RPMI8226 (cell line): ENCODE measurements around the gene PLA2G12B.
"Not testable (repeated sequence)": the region's sequence is repeated elsewhere in the genome, so short reads cannot be mapped to it uniquely, and the experiment has no call there.

Experiments
- DNase-seq: peaks from one replicate; pipeline ENCODE4 v3.0.0-alpha.2; 2015

PLA2G12B gene

GRCh38 chr10:72932259-72933015, 22.2 kb downstream of the PLA2G12B start:
- DNase-seq: no peak

- no peak for DNase-seq
Measured at GRCh38 chr10:72930276-72930675, 24.3 kb downstream of the PLA2G12B start.

DNA sequence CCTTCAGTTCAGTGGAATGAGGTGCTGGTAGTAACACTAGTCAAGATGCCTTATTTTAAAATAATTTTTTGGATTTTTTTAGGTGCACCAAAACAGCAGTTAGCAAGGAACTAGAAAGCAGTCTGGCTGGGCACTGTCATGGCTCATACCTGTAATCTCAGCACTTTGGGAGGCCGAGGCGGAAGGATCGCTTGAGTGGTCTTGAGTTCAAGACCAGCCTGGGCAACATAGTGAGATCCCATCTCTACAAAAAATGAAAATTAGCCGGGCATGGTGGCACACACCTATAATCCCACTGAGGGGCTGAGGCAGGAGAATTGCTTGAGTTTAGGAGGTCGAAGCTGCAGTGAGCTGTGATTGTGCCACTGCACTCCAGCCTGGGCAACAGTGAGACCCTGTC, 25.8 kb downstream of the PLA2G12B start:
- no peak for DNase-seq

GRCh38 chr10:72927485-72927884, 27.1 kb downstream of the PLA2G12B start:
- no peak for DNase-seq

- no peak for DNase-seq
Measured at GRCh38 chr10:72925951-72926465, 28.6 kb downstream of the PLA2G12B start.

GRCh38 chr10:72924351-72924750, 30.3 kb downstream of the PLA2G12B start:
- no peak for DNase-seq

DNA sequence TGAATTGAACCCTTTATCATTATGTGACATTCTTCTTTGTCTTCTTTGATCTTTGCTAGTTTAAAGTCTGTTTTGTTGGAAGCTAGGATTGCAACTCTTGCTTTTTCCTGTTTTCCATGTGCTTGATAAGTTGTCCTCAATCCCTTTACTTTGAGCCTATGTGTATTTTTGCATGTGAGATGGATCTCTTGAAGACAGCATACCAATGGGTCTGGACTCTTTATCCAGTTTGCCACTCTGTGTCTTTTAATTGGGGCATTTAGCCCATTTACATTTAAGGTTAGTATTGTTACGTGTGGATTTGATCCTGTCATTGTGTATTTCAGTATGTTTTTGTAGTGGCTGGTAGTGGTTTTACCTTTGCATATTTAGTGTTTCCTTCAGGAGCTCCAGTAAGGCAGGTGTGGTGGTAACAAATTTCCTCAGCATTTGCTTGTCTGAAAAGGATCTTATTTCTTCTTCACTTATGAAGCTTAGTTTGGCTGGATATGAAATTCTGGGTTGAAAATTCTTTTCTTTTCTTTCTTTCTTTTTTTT, 33.4 kb downstream of the PLA2G12B start:
- DNase-seq: not testable (repeated sequence)

GRCh38 chr10:72918352-72918751, 36.3 kb downstream of the PLA2G12B start:
- no peak for DNase-seq

GRCh38 chr10:72917803-72918332, 36.7 kb downstream of the PLA2G12B start:
- DNase-seq: not testable (repeated sequence)

GRCh38 chr10:72917201-72917600, 37.4 kb downstream of the PLA2G12B start:
- DNase-seq: not testable (repeated sequence)

DNA sequence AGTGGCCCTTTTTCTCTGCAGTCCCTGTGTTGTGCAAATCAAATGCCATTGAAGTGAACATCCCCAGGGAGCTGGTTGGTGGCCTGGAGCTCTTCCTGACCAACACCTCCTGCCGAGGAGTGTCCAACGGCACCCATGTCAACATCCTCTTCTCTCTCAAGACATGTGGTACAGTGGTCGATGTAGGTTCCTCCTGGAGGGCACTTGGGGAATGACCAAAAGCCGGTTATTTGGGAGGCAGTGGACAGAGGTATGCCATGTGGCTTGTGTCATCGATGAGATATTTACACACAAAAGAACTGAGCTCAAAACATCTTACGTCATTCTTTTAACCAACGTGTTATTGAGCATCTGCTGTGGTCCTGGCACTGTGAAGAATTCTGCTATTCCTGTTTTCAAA, 41.3 kb downstream of the PLA2G12B start:
- no peak for DNase-seq

DNA sequence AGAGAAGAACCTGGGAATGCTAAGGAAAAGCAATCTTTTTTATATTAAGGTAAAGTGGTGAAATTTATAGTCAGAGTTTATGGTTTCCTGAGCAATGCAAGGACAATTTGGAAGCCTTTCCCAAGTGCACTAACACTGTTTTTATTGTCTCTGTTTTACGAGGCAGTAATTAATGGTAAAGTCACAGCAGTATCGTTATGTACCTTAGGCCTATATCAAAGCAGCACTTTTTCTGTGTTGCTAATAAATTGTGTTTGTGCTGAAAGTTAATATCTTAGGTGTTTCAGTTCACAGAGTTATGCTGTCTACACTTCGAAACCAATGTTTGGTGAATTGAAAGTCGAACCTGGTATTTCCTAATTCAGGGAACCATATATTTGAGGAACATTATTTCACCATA, 41.9 kb downstream of the PLA2G12B start:
- no peak for DNase-seq

GRCh38 chr10:72911758-72912157, 42.8 kb downstream of the PLA2G12B start:
- DNase-seq: no peak

- DNase-seq: no peak
Measured at GRCh38 chr10:72910705-72911104, 43.9 kb downstream of the PLA2G12B start.

GRCh38 chr10:72906446-72906845, 48.2 kb downstream of the PLA2G12B start:
- DNase-seq: no peak

- no peak for DNase-seq
Measured at GRCh38 chr10:72904806-72905205, 49.8 kb downstream of the PLA2G12B start.

DNA sequence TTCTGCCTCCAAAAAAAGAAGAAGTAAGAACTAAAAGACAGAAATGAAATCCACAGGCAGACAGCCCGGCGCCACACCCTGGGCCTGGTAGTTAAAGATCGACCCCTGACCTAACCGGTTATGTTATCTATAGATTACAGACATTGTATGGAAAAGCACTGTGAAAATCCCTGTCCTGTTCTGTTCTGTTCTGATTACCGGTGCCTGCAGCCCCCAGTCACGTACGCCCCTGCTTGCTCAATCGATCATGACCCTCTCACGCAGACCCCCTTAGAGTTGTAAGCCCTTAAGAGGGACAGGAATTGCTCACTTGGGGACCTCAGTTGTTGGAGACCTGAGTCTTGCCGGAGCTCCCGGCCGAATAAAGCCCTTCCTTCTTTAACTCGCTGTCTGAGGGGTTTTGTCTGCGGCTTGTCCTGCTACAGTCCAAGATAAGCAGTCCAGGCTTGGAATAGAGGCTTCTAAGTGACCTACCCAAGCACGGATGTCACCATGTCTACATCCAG, 50.6 kb downstream of the PLA2G12B start:
- not testable (repeated sequence) for DNase-seq

DNA sequence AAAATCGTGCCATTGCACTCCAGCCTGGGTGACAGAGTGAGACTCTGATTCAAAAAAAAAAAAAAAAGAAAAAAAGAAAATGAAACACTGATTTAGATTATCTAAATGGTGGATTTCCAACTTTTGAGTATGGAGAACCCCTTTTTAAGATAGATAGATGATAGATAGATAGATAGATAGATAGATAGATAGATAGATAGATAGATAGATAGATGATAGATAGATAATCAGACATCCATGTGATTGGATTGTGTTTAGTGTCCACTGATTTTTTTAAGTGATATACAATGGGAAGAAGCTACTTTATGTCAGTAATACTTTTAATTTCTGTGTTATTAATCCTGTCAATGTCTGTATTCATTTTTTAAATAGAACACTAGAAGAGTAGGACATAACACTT, 55.1 kb downstream of the PLA2G12B start:
- DNase-seq: no peak

GRCh38 chr10:72898616-72899015, 56.0 kb downstream of the PLA2G12B start:
- no peak for DNase-seq

DNA sequence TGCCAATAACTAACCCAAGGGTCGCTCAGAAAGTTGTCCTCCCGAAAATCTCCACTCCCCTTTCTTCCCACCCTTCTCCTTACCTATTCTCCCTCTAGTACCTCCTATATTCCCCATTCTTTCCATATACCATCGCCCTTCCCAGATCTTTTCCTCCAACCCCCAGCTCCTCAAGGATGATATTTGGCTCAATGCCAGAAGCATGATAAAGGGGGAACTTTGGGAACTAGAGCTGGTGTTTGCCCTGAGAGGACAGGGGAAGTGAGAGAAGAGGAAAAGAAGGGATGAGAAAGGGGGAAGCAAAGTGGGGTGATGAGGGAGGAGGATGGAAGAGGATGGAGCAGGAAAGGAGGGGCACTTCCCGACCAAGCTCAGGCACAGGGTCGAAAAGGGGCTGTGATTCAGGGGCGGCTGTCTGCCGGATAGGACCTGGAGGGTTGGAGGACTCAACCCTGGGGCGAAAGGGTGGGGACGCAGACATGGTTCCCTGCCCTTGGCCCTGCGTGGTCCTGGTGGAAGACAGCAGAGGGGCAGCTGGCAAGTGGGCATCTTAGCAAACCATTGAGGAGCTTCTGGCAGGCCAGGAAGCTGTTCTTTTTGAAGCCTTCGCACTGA, 59.3 kb downstream of the PLA2G12B start:
- no peak for DNase-seq

DNA sequence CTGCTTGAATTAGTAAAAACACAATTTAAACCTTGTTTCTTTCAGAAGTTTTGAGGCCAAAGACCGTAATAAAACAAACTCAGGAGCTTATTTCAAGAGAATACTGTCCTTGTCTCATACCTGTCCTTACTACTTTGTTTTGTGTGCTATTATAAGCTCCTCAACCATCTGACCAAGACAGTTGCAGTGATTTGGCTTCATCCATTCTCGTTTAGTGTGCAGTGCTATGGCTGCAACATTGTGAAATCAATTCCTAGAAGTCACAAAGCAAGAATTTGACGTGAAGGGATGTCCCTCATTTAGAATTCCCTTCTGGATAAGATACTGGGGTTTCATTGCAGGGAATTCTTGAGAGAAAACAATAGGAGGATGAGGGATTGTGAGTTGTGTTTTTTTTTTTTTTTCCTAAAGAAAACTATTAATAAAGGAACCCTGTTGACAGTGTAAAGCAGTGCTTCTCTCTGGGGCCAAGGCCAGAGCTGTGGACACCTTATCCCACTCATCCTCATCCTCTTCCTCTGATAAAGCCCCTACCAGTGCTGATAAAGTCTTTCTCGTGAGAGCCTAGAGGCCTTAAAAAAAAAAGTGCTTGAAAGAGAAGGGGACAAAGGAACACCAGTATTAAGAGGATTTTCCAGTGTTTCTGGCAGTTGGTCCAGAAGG, 61.3 kb downstream of the PLA2G12B start, which contains the start of gene OIT3:
OIT3 (plus strand) TSS at position 604 of the 663 bp plus-strand sequence. CDS start 60 bp downstream, outside the sequence.
- DNase-seq: no peak

- DNase-seq: no peak
Measured at GRCh38 chr10:72890086-72890485, 64.5 kb downstream of the PLA2G12B start.

DNA sequence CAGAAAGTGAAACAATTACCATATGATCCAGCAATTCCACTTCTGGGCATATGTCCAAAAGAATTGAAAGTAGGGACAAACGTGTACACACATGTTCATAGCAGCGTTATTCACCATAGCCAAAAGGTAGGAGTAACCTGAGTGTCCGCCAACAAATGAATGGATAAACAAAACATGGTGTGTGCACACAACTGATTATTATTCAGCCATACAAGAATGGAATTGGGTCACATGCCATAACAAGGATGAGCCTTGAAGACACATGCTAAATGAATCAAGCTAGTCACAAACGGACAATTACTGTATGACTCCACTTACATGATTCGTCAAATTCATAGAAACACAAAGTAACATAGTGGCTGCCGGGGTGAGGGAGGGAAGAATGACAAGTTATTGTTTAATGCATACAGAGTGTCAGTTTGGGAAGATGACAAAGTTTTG, 65.2 kb downstream of the PLA2G12B start:
- DNase-seq: no peak
